Measurements from ENCODE around the gene CACNA1B.
"Not testable (repeated sequence)": the region's sequence is repeated elsewhere in the genome, so short reads cannot be mapped to it uniquely, and the experiment has no call there.

Gene CACNA1B

GRCh38 chr9:138077126-138077525 lies 199.5 kb downstream of the CACNA1B start:
- DNase-seq = no peak

GRCh38 chr9:138077898-138078540 lies 200.4 kb downstream of the CACNA1B start:
- DNase-seq = no peak

DNA sequence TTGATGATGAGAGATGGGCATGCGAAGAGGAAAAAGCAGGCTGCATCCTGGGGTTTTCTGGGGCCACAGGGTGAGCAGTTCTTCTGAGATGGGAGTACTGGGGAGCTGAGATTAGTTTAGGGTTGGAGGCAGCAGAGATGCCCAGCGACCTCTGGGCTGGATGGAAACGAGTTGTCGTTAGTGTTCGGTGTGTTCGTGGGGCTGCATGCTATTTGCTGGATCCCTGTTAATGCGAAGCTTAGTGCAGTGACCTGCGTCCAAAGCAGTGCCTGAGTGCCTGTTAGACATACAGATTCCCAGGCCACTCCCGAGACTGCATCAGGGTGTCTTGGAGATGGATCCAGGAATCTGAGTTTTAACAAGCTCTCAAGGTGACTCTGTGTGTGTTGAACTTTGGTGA lies 201.3 kb downstream of the CACNA1B start:
- DNase-seq = no peak

GRCh38 chr9:138080979-138081378 lies 203.4 kb downstream of the CACNA1B start:
- DNase-seq = no peak

DNA sequence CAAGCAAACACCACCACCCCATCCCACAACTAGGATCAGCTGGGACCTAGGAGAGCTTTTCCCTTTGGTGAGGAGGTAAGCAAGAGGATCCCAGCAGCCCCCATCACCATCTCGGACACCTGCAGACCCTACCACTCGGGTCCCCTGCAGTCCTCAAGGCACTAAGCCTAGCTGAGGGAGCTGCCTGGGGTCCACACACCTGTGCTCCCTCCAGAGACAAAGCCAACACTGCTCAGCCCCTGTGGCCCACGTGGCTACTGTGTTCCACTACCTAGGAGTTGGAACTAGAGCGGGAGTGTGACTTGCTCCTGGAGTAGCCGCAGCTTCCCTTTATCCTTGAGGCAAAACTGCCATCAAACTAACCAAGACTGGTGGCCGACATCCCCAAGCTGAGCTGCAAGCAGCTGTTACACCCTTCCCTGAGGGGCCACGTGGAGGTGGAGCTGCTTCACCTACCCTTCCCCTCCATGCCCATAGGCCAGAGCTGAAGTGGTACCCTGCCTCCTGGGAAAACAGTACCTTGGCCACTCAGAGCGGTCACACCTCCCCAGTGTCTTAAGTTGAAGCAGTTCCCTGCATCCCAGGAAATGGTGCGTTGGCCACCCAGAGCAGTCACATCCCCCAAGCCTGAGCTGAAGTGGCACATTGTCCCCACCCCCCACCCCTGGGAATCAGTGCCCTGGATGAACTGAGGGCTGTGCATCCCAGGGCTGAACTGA lies 205.5 kb downstream of the CACNA1B start:
- DNase-seq = no peak

- DNase-seq = no peak
These were observed 206.3 kb downstream of the CACNA1B start for GRCh38 chr9:138083873-138084272.

GRCh38 chr9:138085568-138085967 lies 208.0 kb downstream of the CACNA1B start:
- no peak for DNase-seq

DNA sequence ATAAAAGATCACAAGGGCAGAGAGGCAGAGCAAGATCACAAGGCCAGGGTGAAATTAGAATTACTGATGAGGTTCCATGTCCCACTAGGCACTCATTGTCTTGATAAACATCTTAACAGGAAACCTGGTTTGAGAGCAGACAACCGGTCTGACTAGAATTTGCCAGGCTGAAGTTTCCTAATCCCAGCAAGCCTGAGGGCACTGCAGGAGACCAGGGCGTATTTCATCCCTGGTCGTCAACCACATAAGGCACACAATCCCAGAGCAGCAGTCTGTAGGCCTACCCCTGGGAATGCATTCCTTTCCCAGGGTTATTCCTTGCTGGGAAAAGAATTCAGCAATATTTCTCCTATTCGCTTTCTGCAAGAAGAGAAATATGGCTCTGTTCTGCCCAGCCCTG lies 214.5 kb downstream of the CACNA1B start:
- DNase-seq = not testable (repeated sequence)

GRCh38 chr9:138094028-138094427 lies 216.4 kb downstream of the CACNA1B start:
- DNase-seq = no peak

DNA sequence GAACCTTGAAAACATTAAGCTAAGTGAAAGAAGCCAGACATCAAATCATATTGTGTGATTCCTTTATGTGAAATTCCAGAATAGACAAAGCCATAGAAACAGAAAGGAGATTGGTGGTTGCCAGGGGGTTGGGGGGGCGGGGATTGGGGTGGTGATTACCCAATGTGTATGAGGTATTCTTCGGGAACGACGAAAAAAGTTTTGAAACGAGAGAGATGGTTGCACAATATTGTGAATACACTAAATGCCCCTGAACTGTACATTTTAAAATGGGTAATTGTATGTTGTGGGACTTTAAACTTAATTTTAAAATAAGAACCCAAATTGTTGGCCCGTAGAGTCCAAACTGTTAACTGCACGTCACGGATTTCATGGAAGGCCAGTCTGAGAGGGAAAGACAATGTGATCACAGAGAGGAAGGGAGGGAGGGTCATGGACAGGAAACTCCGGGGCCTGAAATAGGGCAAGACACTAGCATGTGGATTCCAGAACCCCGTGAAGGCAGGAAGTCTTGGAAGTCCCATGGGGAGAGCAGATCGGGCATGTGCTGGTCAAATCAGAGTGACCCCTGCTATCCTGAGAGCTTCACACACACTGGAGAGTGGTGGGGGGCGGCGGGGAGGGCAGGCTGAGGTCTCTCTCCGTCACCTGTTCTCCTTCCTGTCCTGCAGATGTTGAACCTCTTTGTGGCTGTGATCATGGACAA lies 218.4 kb downstream of the CACNA1B start:
- DNase-seq = no peak

- DNase-seq = no peak
These were observed 218.9 kb downstream of the CACNA1B start for GRCh38 chr9:138096519-138096845.

DNA sequence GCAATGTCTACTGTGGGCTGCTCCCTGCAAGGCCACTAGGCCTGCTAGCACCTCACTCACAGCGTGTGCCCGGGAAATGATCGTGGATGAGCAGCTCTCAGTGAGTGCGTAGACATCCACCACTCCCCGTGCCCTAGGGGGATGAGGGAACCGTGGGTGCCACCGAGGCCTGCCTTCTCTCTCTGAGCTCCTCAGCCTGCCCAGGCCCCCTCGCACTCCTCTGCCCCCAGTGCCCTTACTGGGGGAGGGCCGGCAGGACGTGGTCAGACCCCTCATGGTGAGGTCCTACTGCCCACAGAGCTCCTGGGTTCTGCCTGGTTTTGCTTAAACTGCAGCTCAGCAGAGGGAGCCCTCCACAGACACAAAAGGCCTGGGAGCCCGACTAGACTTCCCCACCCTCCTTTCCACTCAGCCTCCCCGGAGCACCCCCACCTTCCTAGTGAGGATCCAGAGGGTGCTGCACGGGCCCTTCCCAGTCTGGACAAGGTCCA lies 220.0 kb downstream of the CACNA1B start:
- DNase-seq = no peak

DNA sequence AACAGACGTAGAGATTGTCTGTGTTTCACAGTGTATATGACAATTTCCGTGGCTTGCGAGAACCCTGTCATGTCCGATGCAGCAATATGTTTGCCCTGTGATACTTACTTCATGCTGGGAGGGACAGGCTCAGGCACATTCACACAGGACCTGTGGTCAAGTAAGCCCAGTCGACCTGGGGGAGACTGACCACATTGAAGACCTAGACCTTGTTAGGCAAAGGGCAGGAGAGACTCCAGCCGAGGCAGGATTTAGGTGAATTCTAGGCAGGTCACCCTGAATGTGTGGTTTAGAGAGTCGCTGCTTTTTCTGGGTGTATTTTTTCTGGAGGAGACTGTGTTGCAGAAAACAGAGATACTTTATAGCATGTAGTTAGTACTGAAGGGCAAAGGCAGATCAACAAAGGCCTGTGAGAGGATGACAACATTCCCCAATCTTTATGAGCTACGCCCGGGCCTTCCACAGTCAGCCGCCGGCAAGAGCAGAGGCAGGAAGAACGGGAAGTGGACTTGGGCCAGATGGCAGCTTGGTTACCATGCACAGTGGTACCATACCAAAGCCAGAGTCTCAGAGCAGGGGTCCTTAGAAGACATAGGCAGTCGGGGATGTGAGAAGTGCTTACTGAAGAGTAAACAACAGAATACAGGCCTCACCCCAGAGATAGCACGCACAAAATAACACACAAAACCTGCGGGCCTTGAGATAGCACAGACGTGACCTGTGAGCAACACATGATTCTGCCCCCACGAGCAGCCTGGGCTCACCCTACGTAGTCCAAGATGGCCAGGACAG lies 220.7 kb downstream of the CACNA1B start:
- DNase-seq = no peak

- DNase-seq = no peak
These were observed 221.6 kb downstream of the CACNA1B start for GRCh38 chr9:138098908-138099791.

DNA sequence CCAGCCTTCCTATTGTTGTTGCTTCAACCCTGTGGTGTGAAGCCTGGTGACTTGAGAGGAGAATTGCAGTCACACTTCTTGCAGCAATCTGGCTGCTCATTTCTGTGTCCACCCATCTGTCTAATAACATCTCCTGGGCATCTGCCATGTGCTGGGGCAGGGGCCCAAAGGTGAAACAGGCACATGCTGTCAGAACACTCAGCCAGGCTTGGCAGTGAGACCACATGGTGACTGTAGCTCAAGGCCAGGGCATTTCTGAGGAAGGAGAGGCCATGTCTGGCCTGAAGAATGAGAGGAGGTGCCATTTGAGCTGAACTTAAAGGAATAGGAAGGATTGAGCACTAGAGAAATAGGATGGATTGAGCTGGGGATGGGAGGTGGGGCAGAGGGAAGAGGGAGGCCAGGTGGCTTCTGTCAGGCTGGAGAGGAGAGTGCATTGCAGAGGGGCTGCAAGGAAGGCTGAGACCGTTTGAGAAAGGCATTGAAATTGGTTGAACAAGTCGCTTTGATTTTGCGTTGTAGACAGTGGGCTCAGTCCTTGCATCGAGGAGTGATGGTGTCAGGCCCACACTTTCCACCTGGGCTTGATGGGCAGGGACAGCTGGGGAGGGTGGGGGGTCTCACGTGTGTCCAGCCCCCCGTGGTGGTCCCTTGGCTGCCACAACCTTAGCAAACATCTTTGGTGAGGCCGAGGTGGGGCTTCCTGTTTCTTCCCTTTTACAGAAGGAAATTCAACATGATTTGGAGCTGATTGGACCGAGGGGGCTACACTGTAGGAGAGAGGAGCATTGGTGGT lies 222.4 kb downstream of the CACNA1B start:
- no peak for DNase-seq

DNA sequence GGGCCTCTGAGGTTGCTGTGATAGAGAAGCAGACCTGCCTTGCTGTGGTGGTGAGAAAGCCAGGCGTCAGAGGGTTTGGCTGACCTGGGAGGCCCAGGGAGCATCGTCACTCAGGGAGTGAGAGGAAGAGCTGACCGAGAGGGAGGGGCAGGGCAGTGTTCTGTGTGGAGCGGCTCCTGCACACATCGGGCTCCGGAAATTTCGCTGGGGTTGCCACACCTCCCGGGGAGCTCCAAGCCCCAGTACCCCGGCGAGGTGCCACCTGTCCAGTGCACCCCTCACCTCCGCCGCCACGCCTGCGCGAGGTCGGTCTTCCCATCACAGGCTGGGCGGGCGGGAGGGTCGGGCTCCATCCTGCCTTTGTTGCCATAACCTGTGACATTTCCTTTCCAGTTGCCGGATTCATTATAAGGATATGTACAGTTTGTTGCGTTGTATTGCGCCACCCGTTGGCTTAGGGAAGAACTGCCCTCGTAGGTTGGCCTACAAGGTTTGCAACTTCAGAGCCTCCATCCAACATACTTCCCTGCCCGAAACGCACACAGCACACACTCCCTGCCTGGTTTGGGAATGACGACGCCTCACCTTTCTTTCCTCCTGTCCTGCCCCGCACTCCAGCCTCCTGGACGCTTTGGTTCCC lies 223.2 kb downstream of the CACNA1B start:
- DNase-seq = no peak

DNA sequence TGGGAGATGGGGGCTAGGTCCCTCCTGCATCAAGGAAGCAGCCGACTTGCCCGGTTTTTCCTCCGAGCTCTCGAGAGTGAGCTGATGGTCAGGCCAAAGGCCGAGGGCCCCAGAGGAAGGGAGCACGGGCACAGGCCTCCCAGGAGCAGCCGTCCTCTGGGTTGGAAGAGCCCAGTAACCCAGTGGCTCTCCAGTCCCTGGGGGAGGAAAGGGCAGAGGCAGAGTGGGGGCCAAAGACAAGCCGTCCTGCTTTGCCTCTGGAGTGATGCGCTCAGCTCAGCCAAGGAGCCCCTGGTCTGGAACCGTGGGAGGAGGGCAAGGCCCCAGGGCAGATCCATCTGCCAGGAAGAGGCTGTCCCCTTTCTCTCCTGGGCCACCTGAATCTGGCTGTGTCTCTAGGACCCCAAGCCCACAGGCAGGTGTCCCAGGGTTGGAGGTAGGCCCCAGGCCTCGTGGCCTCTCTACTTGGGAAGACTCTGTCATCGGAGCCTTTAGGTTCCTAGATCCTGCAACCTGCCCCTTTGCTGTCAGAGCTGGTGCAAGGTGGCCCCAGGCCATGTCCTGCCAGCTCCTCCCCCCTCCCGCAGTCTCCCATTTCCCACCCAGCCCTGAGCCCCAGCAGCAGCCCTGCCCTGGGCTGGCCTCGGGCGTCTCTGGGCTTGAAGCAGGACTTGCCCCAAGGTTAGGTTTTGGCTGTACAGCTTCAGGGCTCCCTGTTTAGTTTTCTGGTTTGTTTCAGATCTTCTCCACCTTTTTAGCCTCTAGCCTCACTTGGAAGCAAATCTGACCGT lies 224.1 kb downstream of the CACNA1B start:
- no peak for DNase-seq

- DNase-seq = no peak
These were observed 224.9 kb downstream of the CACNA1B start for GRCh38 chr9:138102246-138103051.
